K562 (cell line): ENCODE measurements around the gene WDR64. TPM values are rescaled to one million over a fixed set of nuclear protein-coding genes. Genes with fewer than 3 reads are reported as not detected.
A peak's percentile ranks its signal among the peaks of the same experiment; 100 is the strongest.

Experiments
- ASH1L ChIP-seq: fragments of 450-650 bp; IDR thresholded peaks from 2 replicates; pipeline ENCODE4 v1.6.1; 2018; ENCODE audit warnings: borderline replicate concordance, mild to moderate bottlenecking, low read depth; ENCODE audit not compliant: partially characterized antibody
- BCL6 ChIP-seq: fragments of 250-450 bp; sonication (Bioruptor Pico); IDR thresholded peaks from 2 replicates; pipeline ENCODE4 v1.4.0; 2020
- CEBPB ChIP-seq: fragments of 450-650 bp; IDR thresholded peaks from 2 replicates; pipeline ENCODE4 v1.6.1; 2016; ENCODE audit warnings: missing genetic modification characterization, missing compliant biosample characterization
- CHD1 ChIP-seq: fragments of 200-600 bp; sonication (generic); IDR thresholded peaks from one replicate; pipeline ENCODE4 v1.6.1; 2012; ENCODE audit warnings: mild to moderate bottlenecking, moderate library complexity, low read length, inconsistent platforms
- CREM ChIP-seq: IDR thresholded peaks from 2 replicates; pipeline ENCODE4 v1.6.1; 2014; ENCODE audit warnings: antibody characterized with exemption, low read depth
- EHMT2 ChIP-seq: fragments of 450-650 bp; IDR thresholded peaks from 2 replicates; pipeline ENCODE4 v1.6.1; 2018; ENCODE audit warnings: antibody characterized with exemption
- NBN ChIP-seq: fragments of 450-650 bp; IDR thresholded peaks from 2 replicates; pipeline ENCODE4 v1.6.1; 2016; ENCODE audit warnings: low read depth, mild to moderate bottlenecking
- NRF1 ChIP-seq, 2 experiments: fragments of 450-650 bp; IDR thresholded peaks in 1 of 2; conservative IDR thresholded peaks in 1 of 2; 2 replicates each; pipeline ENCODE4 v1.6.1; 2014; ENCODE audit warnings: mild to moderate bottlenecking in 2 of 2
- SMARCE1 ChIP-seq: fragments of 450-650 bp; IDR thresholded peaks from 2 replicates; pipeline ENCODE4 v1.7.1; 2016; ENCODE audit warnings: mild to moderate bottlenecking
- ZNF408 ChIP-seq: fragments of 250-450 bp; sonication (Bioruptor Pico); IDR thresholded peaks from 2 replicates; pipeline ENCODE4 v1.4.0; 2020; ENCODE audit warnings: low read depth, mild to moderate bottlenecking, moderate library complexity
- polyA plus RNA-seq, 8 experiments: library from polyadenylated mRNA; depleted of rRNA in 4 of 8; stranded (reverse) in 5 of 8; unstranded in 3 of 8; fragments of >200 nt; fragmentation: Nextera tagmentation in 2 of 8; fragmentation: Illumina TruSeq in 1 of 8; extraction: Ambion mirVana in 2 of 8; extraction: Trizol in 1 of 8; gene quantifications; 2 replicates each; pipeline versions ENCODE4 v1.2.1 to v1.2.3, GENCODE V29; 2011 to 2014; ENCODE audit warnings: inconsistent platforms in 1 of 8, missing spikeins in 1 of 8
- total RNA-seq, 7 experiments: library from RNA; depleted of rRNA in 6 of 7; stranded (reverse); fragments of >200 nt in 6 of 7; fragmentation: Illumina TruSeq in 2 of 7; extraction: Trizol in 2 of 7; gene quantifications; 2 replicates each; pipeline versions ENCODE4 v1.2.1 to v1.2.3, GENCODE V29; 2011 to 2021; ENCODE audit warnings: low replicate concordance in 1 of 7
- TF ChIP-seq, protein P1 (sequence below): fragments of 250-450 bp; sonication (Bioruptor Pico); IDR thresholded peaks from 2 replicates; pipeline ENCODE4 v1.9.0; 2021; ENCODE audit warnings: mild to moderate bottlenecking
- TF ChIP-seq, protein P2 (sequence below): fragments of 450-650 bp; conservative IDR thresholded peaks from 2 replicates; pipeline ENCODE4 v1.6.1; 2016; ENCODE audit warnings: missing genetic modification characterization, low read depth, mild to moderate bottlenecking, missing compliant biosample characterization, moderate library complexity
- TF ChIP-seq, protein P3 (sequence below): sonication (generic); formaldehyde crosslinking; IDR thresholded peaks from 2 replicates; pipeline ENCODE4 v1.8.1; 2023; ENCODE audit warnings: mild to moderate bottlenecking, missing genetic modification reagents
- TF ChIP-seq, protein P4 (sequence below): fragments of 250-450 bp; sonication (Bioruptor Pico); IDR thresholded peaks from 2 replicates; pipeline ENCODE4 v1.8.0; 2022; ENCODE audit warnings: inconsistent platforms
- TF ChIP-seq, protein P5 (sequence below): fragments of 450-650 bp; IDR thresholded peaks from 2 replicates; pipeline ENCODE4 v1.6.1; 2016; ENCODE audit warnings: antibody characterized with exemption
- TF ChIP-seq, protein P6 (sequence below): IDR thresholded peaks from 2 replicates; pipeline ENCODE4 v1.6.1; 2012; ENCODE audit warnings: low read depth, low read length, improper control_type of control experiment, borderline replicate concordance
- TF ChIP-seq, protein P7 (sequence below): sonication (generic); formaldehyde crosslinking; IDR thresholded peaks from 2 replicates; pipeline ENCODE4 v1.8.1; 2023; ENCODE audit warnings: mild to moderate bottlenecking, missing genetic modification reagents

The WDR64 gene
- total and polyA plus RNA-seq, 9 of the 15 experiments (the other 6 are each of a cell fraction or from before 2014, with no cell fraction given) = 0.06 to 0.29 (median 0.19) TPM; not detected in 5

DNA sequence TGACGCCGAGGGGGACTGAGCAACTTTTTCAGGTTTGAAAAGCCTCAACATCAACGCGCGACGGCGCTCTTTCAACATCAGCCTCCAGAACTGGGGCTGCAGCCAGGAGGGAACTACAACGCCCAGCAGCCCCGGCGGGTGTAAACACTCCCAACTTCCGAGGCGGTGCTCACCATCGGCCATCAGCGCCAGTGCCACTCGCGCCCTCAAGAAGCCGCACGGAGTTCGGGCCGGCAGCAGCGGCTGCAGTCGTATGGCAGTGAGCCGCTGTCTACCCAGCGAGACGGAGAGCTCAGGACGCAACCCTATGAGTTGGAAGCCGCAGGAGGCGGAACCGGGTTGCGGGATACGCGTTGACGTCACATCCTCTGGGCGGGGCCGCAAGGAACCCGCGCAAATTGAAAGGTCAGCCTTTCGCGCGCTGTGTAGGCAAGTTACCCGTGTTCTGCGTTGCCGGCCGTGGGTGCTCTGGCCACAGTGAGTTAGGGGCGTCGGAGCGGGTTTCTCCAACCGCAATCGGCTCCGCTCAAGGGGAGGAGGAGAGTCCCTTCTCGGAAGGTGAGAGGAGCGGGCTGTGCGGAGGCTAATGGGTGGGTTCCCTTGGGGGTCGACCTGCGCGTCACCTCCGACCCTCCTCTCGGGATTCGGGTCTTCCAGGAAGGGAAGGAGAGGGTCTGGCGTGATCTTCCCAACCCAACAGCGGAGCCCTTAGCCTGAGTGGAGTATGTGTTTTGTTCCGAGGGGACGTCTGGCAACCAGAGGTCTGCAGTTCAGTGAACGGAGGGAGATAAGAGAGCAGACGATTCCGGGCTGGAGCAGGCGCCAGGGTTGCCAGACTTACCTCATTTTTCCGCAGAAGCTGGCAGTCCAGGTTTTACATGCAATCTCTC, 196.0 kb downstream of the WDR64 start, which contains the start of gene EXO1 (continued):
- TF ChIP-seq ZNF408 (CRISPR knock-in tag) = no peak
- peak; percentile 57 for TF ChIP-seq NBN
- peak; percentile 58; the same call in 1 of the 2 replicates for TF ChIP-seq SMARCE1
- TF ChIP-seq, protein P1, sequence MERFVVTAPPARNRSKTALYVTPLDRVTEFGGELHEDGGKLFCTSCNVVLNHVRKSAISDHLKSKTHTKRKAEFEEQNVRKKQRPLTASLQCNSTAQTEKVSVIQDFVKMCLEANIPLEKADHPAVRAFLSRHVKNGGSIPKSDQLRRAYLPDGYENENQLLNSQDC = no peak
- TF ChIP-seq, protein P2, sequence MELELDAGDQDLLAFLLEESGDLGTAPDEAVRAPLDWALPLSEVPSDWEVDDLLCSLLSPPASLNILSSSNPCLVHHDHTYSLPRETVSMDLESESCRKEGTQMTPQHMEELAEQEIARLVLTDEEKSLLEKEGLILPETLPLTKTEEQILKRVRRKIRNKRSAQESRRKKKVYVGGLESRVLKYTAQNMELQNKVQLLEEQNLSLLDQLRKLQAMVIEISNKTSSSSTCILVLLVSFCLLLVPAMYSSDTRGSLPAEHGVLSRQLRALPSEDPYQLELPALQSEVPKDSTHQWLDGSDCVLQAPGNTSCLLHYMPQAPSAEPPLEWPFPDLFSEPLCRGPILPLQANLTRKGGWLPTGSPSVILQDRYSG (tag) = peak; percentile 64
- TF ChIP-seq CREM = peak; percentile 95
- peak; percentile 93 for TF ChIP-seq CEBPB (tag)
- TF ChIP-seq, protein P3, sequence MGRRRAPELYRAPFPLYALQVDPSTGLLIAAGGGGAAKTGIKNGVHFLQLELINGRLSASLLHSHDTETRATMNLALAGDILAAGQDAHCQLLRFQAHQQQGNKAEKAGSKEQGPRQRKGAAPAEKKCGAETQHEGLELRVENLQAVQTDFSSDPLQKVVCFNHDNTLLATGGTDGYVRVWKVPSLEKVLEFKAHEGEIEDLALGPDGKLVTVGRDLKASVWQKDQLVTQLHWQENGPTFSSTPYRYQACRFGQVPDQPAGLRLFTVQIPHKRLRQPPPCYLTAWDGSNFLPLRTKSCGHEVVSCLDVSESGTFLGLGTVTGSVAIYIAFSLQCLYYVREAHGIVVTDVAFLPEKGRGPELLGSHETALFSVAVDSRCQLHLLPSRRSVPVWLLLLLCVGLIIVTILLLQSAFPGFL (CRISPR knock-in tag) = peak; percentile 87
- TF ChIP-seq, protein P4, sequence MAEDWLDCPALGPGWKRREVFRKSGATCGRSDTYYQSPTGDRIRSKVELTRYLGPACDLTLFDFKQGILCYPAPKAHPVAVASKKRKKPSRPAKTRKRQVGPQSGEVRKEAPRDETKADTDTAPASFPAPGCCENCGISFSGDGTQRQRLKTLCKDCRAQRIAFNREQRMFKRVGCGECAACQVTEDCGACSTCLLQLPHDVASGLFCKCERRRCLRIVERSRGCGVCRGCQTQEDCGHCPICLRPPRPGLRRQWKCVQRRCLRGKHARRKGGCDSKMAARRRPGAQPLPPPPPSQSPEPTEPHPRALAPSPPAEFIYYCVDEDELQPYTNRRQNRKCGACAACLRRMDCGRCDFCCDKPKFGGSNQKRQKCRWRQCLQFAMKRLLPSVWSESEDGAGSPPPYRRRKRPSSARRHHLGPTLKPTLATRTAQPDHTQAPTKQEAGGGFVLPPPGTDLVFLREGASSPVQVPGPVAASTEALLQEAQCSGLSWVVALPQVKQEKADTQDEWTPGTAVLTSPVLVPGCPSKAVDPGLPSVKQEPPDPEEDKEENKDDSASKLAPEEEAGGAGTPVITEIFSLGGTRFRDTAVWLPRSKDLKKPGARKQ (CRISPR knock-in tag) = no peak
- no peak for TF ChIP-seq EHMT2
- TF ChIP-seq, protein P5, sequence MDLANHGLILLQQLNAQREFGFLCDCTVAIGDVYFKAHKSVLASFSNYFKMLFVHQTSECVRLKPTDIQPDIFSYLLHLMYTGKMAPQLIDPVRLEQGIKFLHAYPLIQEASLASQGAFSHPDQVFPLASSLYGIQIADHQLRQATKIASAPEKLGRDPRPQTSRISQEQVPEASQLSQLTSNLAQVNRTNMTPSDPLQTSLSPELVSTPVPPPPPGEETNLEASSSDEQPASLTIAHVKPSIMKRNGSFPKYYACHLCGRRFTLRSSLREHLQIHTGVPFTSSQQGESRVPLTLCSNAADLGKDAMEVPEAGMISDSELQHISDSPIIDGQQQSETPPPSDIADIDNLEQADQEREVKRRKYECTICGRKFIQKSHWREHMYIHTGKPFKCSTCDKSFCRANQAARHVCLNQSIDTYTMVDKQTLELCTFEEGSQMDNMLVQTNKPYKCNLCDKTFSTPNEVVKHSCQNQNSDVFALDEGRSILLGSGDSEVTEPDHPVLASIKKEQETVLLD = peak; percentile 95
- no peak for TF ChIP-seq BCL6 (CRISPR knock-in tag)
- peak; percentile 26 for TF ChIP-seq ASH1L
- TF ChIP-seq, protein P6, sequence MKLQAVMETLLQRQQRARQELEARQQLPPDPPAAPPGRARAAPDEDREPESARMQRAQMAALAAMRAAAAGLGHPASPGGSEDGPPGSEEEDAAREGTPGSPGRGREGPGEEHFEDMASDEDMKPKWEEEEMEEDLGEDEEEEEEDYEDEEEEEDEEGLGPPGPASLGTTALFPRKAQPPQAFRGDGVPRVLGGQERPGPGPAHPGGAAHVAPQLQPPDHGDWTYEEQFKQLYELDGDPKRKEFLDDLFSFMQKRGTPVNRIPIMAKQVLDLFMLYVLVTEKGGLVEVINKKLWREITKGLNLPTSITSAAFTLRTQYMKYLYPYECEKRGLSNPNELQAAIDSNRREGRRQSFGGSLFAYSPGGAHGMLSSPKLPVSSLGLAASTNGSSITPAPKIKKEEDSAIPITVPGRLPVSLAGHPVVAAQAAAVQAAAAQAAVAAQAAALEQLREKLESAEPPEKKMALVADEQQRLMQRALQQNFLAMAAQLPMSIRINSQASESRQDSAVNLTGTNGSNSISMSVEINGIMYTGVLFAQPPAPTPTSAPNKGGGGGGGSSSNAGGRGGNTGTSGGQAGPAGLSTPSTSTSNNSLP = no peak
- peak; percentile 82 for TF ChIP-seq CHD1
- TF ChIP-seq NRF1 (conservative IDR thresholded peaks at IDR 0.05 in 1 of 2, IDR thresholded peaks at IDR 0.05 in 1 of 2) = peak; percentile 68 to 74
- TF ChIP-seq, protein P7, sequence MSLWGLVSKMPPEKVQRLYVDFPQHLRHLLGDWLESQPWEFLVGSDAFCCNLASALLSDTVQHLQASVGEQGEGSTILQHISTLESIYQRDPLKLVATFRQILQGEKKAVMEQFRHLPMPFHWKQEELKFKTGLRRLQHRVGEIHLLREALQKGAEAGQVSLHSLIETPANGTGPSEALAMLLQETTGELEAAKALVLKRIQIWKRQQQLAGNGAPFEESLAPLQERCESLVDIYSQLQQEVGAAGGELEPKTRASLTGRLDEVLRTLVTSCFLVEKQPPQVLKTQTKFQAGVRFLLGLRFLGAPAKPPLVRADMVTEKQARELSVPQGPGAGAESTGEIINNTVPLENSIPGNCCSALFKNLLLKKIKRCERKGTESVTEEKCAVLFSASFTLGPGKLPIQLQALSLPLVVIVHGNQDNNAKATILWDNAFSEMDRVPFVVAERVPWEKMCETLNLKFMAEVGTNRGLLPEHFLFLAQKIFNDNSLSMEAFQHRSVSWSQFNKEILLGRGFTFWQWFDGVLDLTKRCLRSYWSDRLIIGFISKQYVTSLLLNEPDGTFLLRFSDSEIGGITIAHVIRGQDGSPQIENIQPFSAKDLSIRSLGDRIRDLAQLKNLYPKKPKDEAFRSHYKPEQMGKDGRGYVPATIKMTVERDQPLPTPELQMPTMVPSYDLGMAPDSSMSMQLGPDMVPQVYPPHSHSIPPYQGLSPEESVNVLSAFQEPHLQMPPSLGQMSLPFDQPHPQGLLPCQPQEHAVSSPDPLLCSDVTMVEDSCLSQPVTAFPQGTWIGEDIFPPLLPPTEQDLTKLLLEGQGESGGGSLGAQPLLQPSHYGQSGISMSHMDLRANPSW (CRISPR knock-in tag) = peak; percentile 82; the same call in 1 of the 2 replicates
